GM19463 (cell line): ENCODE measurements around the gene ACTN4.

Source experiments
- ATAC-seq: cut with Tn5 transposase; IDR thresholded peaks from one replicate; pipeline ENCODE4 v1.9.1; 2021; ENCODE audit warnings: mild to moderate bottlenecking, moderate library complexity; ENCODE audit not compliant: unreplicated experiment

The ACTN4 gene

DNA sequence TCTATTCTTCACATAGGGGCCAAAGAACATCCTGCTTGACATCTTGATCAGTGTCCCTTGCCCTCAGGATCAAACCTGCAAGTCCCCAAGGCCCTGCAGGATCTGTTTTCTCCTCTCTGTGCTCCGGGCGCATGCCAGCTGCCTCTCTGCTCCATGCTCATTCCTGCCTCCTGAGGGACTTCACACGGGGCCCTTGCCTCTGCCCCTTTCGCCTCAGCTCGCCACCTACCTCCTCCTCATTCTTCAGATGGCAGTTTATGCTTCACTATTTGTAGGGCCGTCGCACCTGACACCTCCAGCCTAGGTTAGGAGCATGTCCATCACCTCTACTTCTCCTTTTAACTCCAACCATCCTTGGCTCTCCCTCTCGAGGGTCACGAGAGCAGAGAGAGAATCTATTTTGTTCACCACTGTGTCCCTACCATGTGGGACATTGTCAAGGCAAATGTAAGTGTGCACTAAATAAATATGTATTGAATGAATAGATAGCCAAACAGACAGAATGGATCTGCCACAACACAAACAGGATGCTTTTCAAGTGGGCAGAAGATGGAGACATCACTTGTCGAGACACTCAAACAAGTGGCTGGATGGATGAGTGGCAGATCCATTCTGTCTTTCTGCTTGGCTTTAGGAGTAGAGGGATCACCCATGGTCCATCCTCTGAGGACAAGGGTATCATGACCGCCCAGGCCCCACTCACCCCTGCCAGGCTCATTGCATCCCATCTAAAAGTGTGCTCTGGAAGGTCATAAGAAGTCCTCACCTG is 29.6 kb downstream of the ACTN4 start:
- ATAC-seq: no peak

DNA sequence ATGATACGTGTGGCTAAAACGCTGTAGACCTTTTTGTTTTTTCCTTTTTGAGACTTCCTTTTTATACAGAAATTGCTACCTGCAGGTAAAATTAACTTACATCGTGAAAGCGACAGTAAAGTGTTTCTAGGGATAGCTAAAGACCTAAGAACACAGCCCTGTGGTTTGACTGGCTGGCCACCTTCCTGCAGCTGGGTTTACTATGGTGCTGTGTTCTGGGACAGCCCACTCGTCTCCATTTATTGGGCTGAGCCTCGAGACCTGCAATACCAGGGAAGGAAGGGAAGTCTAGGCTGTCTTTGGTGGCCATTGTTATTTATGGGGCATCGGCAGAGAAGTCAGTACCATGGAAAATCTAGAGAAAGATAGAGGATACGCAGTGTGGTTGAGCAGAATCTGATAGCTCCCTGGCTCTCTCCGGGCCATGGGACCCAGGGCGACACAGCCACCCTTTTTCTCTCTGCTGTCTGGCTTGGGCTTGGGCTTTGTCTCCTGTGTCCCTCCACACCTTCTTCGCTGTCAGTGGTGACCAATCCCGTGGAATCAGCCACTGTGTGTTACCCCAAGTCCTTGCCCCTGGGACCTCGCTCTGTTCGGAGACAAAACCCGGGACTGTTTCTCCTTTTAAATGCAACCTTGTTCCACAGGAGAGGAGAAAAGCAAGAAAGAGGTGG is 30.9 kb downstream of the ACTN4 start:
- no peak for ATAC-seq

DNA sequence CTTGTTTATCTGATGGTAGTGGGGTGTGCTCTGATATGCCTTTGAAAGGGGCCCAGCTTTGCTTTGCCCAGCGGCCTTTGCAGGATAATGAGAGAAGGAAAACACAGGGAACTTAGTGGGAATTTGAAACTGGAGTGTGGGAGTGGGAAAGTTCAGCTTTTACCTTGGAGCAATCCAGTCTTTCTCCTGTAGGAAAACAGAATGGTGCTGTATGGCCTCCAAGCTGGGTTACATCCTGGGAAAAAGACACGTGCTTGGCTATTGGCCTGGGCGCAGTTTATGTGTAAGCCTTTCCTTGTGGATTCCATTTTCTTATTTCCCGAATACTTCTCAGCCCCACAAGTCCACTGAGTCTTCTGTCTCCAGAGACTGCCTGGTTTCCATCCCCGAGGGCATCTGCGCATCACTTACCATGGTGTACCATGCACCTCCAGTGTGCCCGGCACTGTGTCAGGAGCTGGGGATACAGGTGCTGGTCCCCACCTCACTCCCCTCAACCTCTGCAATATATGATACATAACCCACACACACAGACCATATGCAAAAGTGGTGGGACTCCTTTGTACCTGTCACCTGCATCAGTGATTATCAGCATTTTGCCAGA is 31.5 kb downstream of the ACTN4 start:
- ATAC-seq: no peak

DNA sequence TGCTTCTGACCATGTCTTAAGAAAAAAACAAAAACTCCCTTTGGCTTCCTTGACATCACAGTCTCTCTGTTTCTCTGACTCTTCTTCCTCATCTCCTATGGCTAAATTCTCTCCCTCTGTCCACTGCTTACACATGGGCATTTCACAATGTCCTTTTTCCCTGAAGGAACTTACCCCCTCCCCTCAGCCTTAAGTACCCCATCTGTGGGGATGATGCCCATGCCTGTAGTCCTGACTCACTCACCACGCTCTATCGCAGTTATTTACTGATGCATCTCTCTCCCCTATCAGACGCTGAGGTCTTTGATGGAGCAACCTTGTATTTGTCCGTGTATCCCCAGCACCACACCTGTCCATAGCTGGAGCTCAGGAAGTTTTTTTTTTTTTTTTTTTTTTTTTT is 32.4 kb downstream of the ACTN4 start:
- ATAC-seq: no peak

DNA sequence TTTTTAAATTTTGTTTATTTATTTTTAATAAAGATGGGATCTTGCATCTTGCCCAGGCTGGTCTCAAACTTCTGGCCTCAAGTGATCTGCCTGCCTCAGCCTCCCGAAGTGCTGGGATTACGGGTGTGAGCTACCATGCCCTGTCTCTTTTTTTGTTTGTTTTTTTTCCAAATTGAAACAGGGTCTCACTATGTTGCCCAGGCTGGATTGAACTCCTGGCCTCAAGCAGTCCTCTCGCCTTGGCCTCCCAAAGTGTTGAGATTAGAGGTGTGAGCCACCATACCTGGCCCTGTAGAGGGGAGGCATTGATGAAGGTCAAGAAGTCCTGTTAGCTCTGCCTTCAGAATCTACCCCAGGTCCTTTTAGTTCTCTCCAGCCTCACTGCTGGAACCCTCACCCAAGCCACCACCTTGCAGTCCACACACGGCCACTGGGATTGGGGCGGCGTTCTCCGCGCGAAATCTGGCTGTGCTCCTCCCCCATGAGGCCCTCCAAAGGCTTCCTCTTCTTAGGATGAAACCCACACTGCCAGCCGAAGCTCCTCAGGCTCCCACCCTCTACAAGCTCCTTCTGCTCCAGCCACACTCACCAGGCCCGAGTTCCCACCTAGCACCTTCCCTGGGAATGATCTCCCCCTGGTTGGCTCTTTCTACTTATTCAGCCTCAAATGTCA is 34.9 kb downstream of the ACTN4 start:
- ATAC-seq: no peak

DNA sequence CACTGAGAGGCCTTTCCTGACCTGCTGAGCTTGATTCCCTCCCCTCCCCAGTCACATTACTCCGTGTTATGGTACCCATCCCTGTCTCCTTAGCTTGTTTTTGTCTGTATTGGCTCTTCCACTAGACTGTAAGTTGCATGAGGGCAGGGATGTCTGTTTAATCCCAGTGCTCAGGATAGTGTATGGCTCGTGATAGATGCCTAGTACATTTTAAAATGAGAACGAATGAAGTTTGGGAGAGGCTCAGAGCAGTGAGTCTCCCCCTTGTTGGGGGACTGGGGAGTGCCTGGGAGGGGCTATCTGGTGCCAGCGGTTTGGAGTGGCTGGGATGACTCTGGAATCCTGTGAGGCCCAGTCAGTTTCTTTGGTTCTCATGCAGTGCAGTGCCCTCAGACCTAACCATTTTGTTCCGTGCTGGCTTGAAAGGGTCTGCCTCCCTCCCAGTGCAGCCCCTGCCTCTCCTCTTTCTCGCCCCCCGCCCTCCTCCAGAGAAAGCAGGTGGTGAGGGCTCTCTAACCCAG is 35.5 kb downstream of the ACTN4 start:
- ATAC-seq: no peak

DNA sequence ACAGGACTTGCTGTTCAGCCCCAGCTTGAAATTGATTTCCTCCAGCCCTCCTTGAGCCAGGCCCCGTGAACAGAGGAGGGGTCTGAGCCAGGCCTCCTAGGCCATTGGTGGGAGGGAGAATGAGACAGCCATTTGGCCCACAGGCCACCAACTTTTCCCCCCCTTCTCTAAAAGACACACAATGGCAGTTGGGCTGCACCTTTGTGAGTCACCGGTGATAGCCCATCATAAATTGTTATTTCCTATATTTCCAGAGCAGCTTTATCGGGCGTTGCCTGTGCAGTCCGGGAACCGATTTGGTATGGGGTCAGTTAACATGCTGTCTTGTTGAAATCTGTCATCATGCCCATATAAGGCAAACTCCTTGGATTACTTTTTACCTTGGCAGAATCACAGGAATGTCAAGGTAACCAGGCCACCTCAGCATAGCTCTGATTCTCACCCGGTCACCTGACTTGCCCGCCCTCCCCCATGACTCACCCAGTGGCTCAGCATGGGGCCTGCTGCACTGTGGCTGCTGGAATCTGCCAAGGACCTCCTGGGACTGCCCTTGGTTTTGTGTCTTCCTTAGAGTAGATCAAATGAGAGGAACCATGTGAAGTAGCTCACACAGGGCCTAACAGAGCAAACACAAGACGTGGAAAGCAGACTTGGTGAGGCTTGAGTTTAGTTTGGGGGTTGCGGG is 36.1 kb downstream of the ACTN4 start:
- ATAC-seq: no peak

DNA sequence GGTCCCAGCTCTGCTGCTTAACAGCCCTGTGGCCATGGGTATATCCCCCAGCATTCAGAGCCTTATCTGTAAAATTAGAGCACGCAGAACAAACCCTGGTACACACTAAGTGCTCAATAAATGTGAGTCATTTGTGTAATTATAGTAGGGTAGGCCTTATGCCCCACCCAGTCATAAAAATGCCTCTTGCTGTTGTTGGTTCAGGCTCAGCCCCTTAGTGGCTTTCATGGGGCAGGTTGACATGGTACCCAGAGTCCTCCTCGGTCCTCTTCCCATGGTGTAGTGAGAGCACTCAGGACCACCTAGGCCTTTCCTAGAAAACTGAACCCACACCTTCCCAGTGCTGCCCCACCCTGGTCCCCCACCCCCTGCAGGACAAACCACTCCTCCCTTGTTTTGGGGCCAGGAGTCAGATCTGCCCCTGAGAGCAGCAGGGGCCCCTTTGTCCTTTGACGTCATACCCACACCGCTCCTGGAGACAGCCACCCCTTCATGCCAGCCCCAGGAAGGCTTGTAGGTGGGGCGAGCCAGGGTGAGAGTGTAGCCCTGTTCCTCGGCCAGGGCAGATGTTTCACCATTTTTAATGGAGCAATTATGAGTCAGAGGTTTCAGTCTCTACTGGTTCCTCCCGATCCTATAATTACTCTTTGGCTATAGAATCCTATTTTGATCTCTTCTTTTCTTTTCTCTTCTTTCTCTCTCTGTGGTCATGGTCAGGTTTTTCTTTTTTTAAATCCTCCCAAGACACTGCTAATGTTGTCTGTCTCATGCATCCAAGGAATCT is 36.8 kb downstream of the ACTN4 start:
- no peak for ATAC-seq

DNA sequence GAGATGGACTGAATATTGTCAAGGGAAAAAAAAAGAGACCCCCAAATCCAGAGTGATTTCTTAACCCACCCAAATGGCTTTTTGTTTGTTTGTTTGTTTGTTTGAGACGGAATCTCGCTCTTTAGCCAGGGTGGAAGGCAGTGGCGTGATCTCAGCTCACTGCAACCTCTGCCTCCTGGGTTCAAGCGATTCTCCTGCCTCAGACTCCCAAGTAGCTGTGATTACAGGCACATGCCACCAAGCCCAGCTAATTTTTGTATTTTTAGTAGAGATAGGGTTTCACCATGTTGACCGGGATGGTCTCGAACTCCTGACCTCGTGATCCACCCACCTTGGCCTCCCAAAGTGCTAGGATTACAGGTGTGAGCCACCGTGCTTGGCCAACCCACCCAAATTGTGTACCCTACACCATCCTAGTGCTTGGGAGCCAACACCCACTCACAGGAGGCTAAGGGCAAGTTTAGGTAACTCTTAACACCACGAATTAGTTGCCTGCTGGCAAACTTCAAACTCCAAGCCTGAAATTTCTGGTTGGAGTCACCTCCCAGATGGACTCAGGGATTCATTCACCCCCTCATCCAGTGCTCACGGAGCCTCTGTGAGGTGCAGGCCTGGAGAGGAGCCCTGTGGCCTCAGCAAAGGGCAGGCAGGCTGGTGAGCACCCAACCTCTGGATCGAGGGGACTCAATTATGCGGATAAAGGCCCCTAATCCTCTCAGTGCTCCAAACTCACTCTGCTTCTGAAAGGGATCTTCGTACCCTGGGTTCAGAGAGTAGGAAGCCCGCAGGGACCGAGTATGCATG is 37.6 kb downstream of the ACTN4 start:
- no peak for ATAC-seq

DNA sequence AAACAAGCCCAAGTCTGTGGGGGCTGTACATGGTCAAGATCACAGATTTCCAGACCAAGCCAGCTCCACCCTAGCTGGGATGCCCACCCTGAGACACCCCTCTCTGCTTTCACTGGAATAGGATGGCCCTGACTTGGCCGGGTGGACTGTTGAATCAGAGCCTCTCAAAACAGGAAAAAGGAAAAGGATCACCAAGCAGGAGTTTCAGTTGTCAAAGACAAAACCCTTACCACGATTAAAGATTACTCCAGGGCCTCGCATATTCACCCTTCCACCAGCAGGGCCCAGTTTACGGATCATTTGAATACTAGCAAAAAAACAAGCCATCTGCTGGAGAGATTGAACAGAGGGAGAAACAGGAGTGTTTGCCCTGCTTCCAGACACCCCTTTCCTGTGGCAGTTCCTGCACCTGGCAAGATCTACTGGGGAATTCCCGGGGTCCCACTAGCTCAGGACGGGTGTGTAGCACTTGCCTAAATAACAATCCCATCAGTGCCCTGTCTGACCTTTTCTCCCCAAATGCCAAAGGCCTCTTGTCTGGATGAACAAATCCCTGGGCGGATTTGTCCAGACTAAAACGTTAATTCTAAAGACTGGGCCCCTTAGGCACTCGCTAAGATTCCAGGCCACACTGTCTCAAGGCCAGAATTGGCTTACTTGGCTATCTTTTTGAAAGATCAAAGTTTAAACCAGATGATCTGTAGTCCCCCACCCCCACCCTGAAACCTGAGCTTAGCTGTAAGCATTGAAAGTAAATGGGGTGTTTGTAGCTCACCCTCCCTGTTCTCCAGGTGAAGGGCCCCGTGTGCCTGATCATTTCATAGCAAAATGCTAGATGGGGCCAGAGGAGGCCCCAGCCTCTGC is 38.4 kb downstream of the ACTN4 start:
- no peak for ATAC-seq

DNA sequence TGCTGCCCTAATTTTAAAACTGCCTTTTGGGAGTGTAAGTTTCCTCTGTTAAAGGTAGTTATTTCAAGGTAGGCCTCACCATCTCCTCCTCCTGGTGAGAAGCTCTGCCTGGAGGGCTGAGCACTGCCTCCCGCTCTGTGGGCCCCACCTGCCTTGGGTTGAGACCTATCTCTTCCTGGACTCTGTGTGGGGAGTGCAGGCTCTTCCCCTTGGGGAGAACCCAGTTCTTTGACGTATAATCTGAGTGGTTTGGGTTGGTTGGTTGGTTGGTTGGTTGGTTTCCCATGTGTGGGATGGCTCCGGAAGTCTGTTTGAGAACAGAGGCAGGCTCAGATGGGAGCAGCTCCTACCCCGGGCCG is 39.1 kb downstream of the ACTN4 start:
- ATAC-seq: no peak

DNA sequence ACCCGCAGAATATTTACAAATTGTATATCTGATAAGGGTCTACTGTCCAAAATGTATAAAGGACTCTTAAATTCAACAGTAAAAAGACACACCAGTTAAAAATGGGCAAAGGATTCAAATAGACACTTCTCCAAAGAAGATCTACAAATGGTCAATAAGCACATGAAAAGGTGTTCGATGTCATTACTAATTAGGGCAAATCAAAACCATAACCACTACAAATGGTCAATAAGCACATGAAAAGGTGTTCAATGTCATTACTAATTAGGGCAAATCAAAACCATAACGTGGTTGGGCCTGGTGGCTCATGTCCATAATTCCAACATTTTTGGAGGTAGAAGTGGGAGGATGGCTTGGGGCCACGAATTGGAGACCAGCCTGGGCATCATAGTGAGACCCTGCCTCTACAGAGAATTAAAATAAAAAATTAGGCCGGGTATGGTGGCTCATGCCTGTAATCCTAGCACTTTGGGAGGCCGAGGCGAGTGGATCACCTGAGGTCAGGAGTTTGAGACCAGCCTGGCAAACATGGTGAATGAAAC is 40.5 kb downstream of the ACTN4 start:
- ATAC-seq: no peak

DNA sequence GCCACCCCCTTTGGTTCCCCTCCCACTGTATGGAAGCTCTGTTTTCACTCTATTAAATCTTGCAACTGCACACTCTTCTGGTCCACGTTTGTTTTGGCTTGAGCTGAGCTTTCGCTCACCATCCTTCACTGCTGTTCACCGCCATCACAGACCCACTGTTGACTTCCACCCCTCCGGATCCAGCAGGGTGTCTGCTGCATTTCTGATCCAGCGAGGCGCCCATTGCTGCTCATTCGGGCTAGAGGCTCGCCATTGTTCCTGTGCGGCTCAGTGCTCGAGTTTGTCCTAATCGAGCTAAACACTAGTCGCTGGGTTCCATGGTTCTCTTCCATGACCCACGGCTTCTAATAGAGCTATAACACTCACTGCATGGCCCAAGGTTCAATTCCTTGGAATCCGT is 42.7 kb downstream of the ACTN4 start:
- no peak for ATAC-seq

DNA sequence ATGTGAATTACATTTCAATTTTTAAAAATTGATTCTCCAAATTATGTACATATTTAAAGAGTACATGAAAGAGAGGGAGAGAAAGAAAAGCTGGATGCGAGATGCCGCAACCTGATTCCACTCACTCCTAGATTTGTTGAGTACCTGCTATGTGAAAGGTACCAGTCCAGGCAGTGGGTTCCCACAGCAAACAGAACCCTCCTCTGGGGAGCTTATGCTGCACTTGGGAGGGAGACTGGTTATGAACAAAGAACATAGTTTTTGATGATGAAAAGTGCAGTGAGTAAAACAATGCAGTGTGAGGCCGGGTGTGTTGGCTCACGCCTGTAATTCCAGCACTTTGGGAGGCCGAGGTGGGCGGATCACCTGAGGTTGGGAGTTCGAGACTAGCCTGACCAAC is 43.4 kb downstream of the ACTN4 start:
- no peak for ATAC-seq

DNA sequence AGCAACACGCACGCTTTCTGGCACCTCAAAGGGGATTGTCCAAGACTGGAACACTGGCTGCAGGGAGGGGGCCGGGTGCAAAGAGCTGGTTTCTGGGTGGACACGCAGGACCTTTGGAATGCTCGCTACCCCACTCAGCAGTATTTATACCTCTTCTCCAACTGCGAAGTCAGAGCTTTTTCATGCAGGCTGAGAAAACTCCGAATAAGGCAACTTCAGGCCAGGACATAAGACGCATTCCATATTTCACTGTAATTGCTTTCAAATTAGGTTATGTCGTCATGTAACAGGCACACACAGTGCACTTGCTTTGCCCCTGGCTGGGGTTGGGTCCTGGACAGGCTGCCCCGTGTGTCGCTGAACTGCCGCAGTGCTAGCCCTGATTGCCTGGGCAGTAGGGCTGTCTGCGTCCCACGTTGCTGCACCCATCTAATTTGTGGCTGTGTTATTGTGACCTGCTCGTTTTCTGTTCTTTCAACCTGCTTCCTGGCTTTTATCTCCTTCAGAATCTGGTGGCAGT is 44.5 kb downstream of the ACTN4 start:
- no peak for ATAC-seq

DNA sequence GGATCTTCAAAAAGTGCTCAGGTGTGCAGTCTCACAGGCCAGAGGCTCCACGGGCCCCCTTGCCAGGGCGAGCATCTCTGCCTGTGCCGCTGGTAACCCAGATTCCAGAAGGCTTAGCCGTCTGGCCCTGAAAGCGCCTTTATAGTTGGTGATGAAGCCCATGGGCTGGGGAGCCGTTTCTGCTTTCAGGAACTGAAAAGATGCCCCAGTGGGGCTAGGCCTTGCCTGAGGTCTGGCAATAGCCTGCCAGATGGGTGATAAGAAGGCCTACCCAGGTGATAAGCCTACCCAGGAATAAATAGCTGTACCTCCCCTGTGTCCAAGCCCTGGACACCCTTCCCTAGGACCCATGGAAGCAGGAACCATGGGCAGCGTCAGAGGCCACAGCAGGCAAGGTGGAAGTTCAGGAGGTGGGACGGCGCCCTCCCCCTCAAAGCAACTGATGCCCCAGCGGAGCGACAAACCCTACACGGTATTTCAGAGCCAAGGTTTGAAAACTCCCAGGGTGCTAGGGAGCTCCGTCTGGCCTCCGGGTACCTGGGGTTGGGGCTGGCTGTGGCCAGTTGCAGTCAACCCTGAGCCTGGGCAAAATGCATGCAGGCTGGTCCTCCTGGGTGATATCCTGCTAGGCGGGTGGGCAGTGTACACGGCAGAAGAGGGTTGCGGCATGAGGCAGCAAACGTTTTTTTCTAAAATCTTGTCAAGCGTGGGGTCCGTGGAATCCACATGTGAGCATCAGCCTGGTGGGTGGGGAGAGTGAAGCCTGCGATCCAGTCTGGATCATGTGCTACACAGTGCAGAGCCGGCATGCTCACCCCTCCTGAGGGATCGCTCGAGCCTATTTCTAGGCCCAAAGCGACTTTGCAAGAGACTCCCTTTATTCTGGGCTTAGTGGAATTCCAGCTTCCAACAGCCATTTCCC is 45.3 kb downstream of the ACTN4 start:
- no peak for ATAC-seq
